NCI-H526 treated with DMSO at 0.1 percent for 48 hours (cell line): ENCODE data around the gene ZNF106.

Experiments
- DNase-seq: peaks from one replicate; lab custom pipeline; 2025; lab: John Stamatoyannopoulos, UW

Gene ZNF106

DNA sequence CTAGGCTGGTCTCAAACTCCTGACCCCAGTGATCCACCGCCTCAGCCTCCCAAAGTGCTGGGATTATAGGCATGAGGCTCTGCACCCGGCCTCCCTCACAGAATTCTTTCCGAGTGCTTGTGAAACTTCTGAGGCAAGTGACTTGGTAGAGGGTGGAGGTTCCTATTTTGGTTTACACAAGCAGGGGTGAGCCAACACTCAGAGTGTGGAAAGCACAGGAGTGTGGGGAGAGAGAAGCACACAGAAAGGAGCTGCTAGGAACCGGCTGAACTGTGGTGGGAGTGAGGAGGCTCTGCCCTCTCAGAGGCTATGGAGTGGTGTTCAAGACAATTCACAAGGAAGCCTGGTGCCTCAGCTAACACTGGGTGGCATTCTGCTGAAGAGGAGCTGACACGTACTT is 123.9 kb downstream of the ZNF106 start:
- no peak for DNase-seq

DNA sequence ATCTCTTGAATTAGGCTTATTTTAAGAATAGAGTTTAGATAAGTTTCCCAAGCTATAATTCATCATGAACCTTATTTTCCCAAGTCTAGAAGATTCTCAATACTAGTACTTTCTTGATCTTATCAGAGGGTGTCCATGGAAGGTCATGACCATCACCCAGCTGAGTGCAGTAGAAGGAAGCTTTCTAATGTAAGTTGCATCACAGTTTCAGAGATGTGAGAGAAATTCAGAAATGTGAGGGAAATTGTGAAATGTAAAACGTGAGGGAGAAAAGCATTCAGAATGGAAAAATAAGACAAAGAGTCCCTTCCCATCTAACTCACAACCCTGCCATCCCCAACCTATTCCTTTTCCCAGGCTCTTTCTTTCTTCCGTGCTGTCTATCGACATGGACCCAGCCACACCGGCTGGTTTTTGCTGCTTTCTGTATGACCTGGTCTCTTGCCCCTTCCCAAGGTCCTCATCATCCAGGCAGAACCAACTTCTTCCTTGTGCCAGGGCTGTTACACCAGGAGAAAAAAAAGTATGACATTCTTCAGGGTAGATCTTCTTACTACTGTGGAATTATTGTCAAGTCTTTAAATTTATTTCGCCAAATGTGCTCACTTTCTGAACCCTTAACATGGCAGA is 124.9 kb downstream of the ZNF106 start:
- DNase-seq, result no peak

DNA sequence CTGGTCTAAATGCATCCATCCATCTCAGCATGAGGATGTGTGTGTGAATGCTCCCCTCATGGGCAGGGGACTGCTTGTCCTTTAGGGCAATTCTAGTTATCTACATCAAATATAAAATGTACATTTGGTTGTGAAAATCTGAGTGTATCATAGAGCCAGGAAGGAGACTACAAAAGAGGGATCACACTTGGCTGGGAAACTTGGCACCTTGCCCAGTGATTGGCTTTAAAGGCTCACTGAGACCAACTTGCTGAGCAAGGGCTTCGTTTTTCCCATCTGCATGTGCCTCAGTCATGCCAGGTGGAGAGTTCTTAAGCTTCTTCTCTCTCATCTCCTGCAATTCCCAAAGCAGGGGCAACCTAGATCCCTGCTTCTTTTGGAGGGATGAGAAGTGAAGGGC is 126.4 kb downstream of the ZNF106 start:
- no peak for DNase-seq

DNA sequence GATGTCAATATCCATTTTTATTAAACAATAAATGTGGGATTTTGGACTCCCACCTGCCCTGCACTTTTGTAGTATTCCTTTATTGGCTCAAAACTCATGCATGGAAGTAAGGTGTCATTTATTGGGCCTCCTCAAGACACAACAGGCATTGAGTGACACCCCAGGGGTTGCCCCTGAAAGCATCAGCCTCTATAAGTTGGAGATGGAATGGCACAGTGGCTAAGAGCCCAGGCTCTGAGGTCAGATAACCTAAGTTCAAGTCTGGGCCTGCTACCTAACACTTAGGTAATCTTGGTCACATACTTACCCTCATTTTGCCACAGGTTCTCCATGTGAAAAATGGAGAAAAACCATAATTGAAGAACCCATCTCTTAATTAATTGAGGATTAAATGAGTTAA is 127.0 kb downstream of the ZNF106 start:
- no peak for DNase-seq

DNA sequence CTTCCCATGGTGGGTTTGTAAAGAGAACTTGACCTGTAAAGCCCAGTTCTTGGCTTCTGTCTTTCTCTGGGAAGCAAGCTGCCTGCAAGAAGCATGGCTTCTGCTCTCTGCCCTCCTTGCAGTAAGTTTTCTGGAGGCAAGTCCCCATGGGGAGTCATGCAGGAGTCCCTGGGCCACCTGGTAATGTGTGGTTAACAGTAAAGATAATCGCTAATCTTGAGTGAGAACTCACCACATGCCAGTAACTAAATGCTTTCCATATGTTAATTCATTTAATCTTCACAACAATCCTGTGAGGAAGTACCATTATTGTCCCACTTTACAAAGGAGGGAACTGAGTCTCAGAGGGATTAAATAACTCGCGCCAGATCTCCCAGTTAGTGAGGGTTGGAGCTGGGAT is 127.5 kb downstream of the ZNF106 start:
- no peak for DNase-seq
